HepG2 (cell line): ENCODE measurements around the gene EML2. TPM values are rescaled to one million over a fixed set of nuclear protein-coding genes. Genes with fewer than 3 reads are reported as not detected.

Source experiments
- ARNTL ChIP-seq: sonication (generic); formaldehyde crosslinking; IDR thresholded peaks from 2 replicates; pipeline ENCODE4 v1.4.0; 2020; ENCODE audit warnings: mild to moderate bottlenecking, missing genetic modification reagents
- CHCHD3 ChIP-seq: sonication (generic); formaldehyde crosslinking; IDR thresholded peaks from 2 replicates; pipeline ENCODE4 v1.8.0; 2022; ENCODE audit warnings: mild to moderate bottlenecking, missing genetic modification reagents, moderate library complexity
- DNMT3B ChIP-seq: conservative IDR thresholded peaks from 2 replicates; pipeline ENCODE4 v1.6.1; 2016; ENCODE audit warnings: missing biosample characterization, control low read depth
- ERF ChIP-seq: IDR thresholded peaks from 2 replicates; pipeline ENCODE4 v1.6.1; 2018; ENCODE audit warnings: missing biosample characterization, missing genetic modification reagents
- GABPB1 ChIP-seq: IDR thresholded peaks from 2 replicates; pipeline ENCODE4 v1.6.1; 2016; ENCODE audit warnings: mild to moderate bottlenecking, missing genetic modification reagents, moderate library complexity, missing compliant biosample characterization
- HNRNPK ChIP-seq: fragments of 200-400 bp; formaldehyde crosslinking; IDR thresholded peaks from 2 replicates; pipeline ENCODE4 v1.6.1; 2018; ENCODE audit warnings: low read length, low read depth, moderate library complexity, mild to moderate bottlenecking; ENCODE audit not compliant: poor library complexity, severe bottlenecking
- KMT2B ChIP-seq: IDR thresholded peaks from 2 replicates; pipeline ENCODE4 v1.6.1; 2016; ENCODE audit warnings: missing genetic modification reagents, missing compliant biosample characterization
- NFE2L1 ChIP-seq: sonication (generic); formaldehyde crosslinking; IDR thresholded peaks from 2 replicates; pipeline ENCODE4 v1.4.0; 2020; ENCODE audit warnings: missing genetic modification reagents, mild to moderate bottlenecking, borderline replicate concordance
- NFIB ChIP-seq: sonication (generic); formaldehyde crosslinking; IDR thresholded peaks from 2 replicates; pipeline ENCODE4 v1.9.0; 2021; ENCODE audit warnings: missing genetic modification reagents, mild to moderate bottlenecking, borderline replicate concordance
- POGZ ChIP-seq: sonication (generic); formaldehyde crosslinking; IDR thresholded peaks from 2 replicates; pipeline ENCODE4 v1.4.0; 2020; ENCODE audit warnings: mild to moderate bottlenecking, missing genetic modification reagents
- SP1 ChIP-seq, 2 experiments: fragments of 450-650 bp in 1 of 2; sonication (generic) in 1 of 2; formaldehyde crosslinking in 1 of 2; IDR thresholded peaks; 2 replicates each; pipeline versions ENCODE4 v1.4.0 to v1.6.1; 2016 to 2020; ENCODE audit warnings: missing genetic modification reagents in 1 of 2
- ZFP41 ChIP-seq: sonication (generic); formaldehyde crosslinking; IDR thresholded peaks from 2 replicates; pipeline ENCODE4 v1.4.0; 2020; ENCODE audit warnings: mild to moderate bottlenecking, missing genetic modification reagents, borderline replicate concordance
- ZNF607 ChIP-seq: sonication (generic); formaldehyde crosslinking; IDR thresholded peaks from 2 replicates; pipeline ENCODE4 v1.5.1; 2020; ENCODE audit warnings: missing genetic modification reagents, mild to moderate bottlenecking, borderline replicate concordance
- ZNF615 ChIP-seq: sonication (generic); formaldehyde crosslinking; IDR thresholded peaks from 2 replicates; pipeline ENCODE4 v1.5.0; 2020; ENCODE audit warnings: mild to moderate bottlenecking, missing genetic modification reagents, borderline replicate concordance
- ZNF670 ChIP-seq: sonication (generic); formaldehyde crosslinking; IDR thresholded peaks from 2 replicates; pipeline ENCODE4 v1.8.0; 2022; ENCODE audit warnings: mild to moderate bottlenecking, missing genetic modification reagents, borderline replicate concordance
- ZNF672 ChIP-seq: sonication (generic); formaldehyde crosslinking; IDR thresholded peaks from 2 replicates; pipeline ENCODE4 v1.8.1; 2022; ENCODE audit warnings: missing genetic modification reagents
- ZSCAN21 ChIP-seq: sonication (generic); formaldehyde crosslinking; IDR thresholded peaks from 2 replicates; pipeline ENCODE4 v1.8.0; 2022; ENCODE audit warnings: mild to moderate bottlenecking, missing genetic modification reagents, moderate library complexity, borderline replicate concordance
- polyA plus RNA-seq, 8 experiments: library from polyadenylated mRNA; depleted of rRNA in 3 of 8; stranded (reverse) in 7 of 8; unstranded in 1 of 8; fragments of >200 nt; fragmentation: Illumina TruSeq in 4 of 8; extraction: Trizol in 4 of 8; gene quantifications; 2 replicates each; pipeline versions ENCODE4 v1.2.1 to v1.2.3, GENCODE V29; 2011 to 2016; ENCODE audit warnings: low read depth in 4 of 8, missing spikeins in 1 of 8, mixed read lengths in 1 of 8; ENCODE audit not compliant: insufficient read depth in 1 of 8
- total RNA-seq, 5 experiments: library from RNA; depleted of rRNA; stranded (reverse); fragments of >200 nt; fragmentation: Illumina TruSeq; extraction: Trizol; gene quantifications; 2 replicates each; pipeline ENCODE4 v1.2.3, GENCODE V29; 2016; ENCODE audit warnings: low read depth in 1 of 5
- TF ChIP-seq, protein P1 (sequence below): sonication (generic); formaldehyde crosslinking; IDR thresholded peaks from 2 replicates; pipeline ENCODE4 v1.4.0; 2020; ENCODE audit warnings: mild to moderate bottlenecking, missing genetic modification reagents
- TF ChIP-seq, protein P2 (sequence below): sonication (generic); formaldehyde crosslinking; IDR thresholded peaks from 2 replicates; pipeline ENCODE4 v1.4.0; 2020; ENCODE audit warnings: missing genetic modification reagents
- TF ChIP-seq, protein P3 (sequence below): sonication (generic); formaldehyde crosslinking; IDR thresholded peaks from 2 replicates; pipeline ENCODE4 v1.4.0; 2020; ENCODE audit warnings: mild to moderate bottlenecking, low read depth, missing genetic modification reagents
- TF ChIP-seq, protein P4 (sequence below): sonication (generic); formaldehyde crosslinking; IDR thresholded peaks from 2 replicates; pipeline ENCODE4 v1.9.0; 2021; ENCODE audit warnings: missing genetic modification reagents, borderline replicate concordance
- TF ChIP-seq, protein P5 (sequence below): sonication (generic); formaldehyde crosslinking; conservative IDR thresholded peaks from 2 replicates; pipeline ENCODE4 v1.4.0; 2020; ENCODE audit warnings: missing genetic modification reagents

Gene EML2
- total and polyA plus RNA-seq, 2 of the 13 experiments (the other 11 are each of a cell fraction or from before 2014, with no cell fraction given): 7.3 to 12.9 TPM

DNA sequence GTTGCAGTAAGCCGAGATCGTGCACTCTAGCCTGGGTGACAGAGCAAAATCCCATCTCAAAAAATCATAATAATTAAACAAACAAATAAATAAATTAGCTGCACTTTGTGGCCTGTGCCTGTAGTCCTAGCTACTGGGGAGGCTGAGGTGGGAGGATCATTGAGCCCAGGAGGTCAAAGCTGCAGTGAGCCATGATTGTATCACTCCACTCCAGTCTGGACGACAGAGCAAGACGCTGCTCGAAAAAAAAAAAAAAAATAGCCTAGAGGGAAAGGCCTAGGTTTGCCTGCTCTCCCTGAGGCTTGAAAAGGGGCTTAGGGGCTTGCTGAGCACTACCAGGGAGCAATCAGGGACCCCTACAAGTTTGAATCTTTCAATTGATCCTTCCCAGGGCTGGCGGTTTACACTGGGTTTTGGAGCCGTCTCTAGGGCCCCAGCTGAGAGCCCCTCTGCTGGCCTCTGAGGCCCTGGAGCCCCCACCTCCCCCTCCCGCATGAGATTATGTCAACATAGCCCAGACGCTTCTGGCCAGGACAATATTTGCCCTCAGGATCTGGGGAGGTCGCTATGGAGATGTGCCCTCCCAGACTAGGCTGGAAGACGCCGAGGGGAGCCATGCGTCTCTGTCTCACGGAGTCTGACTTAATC is 18.4 kb upstream of the EML2 start (continued):
- no peak for TF ChIP-seq ZNF670 (CRISPR knock-in tag)
- no peak for TF ChIP-seq ZFP41 (CRISPR knock-in tag)
- no peak for TF ChIP-seq ZNF615 (CRISPR knock-in tag)
- no peak for TF ChIP-seq NFIB (CRISPR knock-in tag)
- TF ChIP-seq, protein P1, sequence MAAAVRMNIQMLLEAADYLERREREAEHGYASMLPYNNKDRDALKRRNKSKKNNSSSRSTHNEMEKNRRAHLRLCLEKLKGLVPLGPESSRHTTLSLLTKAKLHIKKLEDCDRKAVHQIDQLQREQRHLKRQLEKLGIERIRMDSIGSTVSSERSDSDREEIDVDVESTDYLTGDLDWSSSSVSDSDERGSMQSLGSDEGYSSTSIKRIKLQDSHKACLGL: no peak
- TF ChIP-seq, protein P2, sequence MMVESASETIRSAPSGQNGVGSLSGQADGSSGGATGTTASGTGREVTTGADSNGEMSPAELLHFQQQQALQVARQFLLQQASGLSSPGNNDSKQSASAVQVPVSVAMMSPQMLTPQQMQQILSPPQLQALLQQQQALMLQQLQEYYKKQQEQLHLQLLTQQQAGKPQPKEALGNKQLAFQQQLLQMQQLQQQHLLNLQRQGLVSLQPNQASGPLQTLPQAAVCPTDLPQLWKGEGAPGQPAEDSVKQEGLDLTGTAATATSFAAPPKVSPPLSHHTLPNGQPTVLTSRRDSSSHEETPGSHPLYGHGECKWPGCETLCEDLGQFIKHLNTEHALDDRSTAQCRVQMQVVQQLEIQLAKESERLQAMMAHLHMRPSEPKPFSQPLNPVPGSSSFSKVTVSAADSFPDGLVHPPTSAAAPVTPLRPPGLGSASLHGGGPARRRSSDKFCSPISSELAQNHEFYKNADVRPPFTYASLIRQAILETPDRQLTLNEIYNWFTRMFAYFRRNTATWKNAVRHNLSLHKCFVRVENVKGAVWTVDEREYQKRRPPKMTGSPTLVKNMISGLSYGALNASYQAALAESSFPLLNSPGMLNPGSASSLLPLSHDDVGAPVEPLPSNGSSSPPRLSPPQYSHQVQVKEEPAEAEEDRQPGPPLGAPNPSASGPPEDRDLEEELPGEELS (CRISPR knock-in tag): no peak
- no peak for TF ChIP-seq ZSCAN21 (CRISPR knock-in tag)
- no peak; the same call in 1 of the 2 replicates for TF ChIP-seq POGZ
- TF ChIP-seq, protein P3, sequence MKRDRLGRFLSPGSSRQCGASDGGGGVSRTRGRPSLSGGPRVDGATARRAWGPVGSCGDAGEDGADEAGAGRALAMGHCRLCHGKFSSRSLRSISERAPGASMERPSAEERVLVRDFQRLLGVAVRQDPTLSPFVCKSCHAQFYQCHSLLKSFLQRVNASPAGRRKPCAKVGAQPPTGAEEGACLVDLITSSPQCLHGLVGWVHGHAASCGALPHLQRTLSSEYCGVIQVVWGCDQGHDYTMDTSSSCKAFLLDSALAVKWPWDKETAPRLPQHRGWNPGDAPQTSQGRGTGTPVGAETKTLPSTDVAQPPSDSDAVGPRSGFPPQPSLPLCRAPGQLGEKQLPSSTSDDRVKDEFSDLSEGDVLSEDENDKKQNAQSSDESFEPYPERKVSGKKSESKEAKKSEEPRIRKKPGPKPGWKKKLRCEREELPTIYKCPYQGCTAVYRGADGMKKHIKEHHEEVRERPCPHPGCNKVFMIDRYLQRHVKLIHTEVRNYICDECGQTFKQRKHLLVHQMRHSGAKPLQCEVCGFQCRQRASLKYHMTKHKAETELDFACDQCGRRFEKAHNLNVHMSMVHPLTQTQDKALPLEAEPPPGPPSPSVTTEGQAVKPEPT (CRISPR knock-in tag): no peak
- no peak for TF ChIP-seq HNRNPK
- no peak for TF ChIP-seq ZNF607 (CRISPR knock-in tag)
- 0 out of 2 replicates have a peak, but pooled peaks have one; percentile 22 for TF ChIP-seq ERF
- no peak for TF ChIP-seq CHCHD3 (CRISPR knock-in tag)
- no peak for TF ChIP-seq DNMT3B (CRISPR knock-in tag)
- TF ChIP-seq, protein P4, sequence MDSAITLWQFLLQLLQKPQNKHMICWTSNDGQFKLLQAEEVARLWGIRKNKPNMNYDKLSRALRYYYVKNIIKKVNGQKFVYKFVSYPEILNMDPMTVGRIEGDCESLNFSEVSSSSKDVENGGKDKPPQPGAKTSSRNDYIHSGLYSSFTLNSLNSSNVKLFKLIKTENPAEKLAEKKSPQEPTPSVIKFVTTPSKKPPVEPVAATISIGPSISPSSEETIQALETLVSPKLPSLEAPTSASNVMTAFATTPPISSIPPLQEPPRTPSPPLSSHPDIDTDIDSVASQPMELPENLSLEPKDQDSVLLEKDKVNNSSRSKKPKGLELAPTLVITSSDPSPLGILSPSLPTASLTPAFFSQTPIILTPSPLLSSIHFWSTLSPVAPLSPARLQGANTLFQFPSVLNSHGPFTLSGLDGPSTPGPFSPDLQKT (CRISPR knock-in tag): no peak
- TF ChIP-seq, protein P5, sequence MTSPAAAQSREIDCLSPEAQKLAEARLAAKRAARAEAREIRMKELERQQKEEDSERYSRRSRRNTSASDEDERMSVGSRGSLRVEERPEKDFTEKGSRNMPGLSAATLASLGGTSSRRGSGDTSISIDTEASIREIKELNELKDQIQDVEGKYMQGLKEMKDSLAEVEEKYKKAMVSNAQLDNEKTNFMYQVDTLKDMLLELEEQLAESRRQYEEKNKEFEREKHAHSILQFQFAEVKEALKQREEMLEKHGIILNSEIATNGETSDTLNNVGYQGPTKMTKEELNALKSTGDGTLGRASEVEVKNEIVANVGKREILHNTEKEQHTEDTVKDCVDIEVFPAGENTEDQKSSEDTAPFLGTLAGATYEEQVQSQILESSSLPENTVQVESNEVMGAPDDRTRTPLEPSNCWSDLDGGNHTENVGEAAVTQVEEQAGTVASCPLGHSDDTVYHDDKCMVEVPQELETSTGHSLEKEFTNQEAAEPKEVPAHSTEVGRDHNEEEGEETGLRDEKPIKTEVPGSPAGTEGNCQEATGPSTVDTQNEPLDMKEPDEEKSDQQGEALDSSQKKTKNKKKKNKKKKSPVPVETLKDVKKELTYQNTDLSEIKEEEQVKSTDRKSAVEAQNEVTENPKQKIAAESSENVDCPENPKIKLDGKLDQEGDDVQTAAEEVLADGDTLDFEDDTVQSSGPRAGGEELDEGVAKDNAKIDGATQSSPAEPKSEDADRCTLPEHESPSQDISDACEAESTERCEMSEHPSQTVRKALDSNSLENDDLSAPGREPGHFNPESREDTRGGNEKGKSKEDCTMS (CRISPR knock-in tag): no peak
- no peak for TF ChIP-seq NFE2L1 (CRISPR knock-in tag)
- no peak for TF ChIP-seq GABPB1
- TF ChIP-seq SP1 (IDR thresholded peaks at IDR 0.05): no peak
- TF ChIP-seq SP1 (CRISPR knock-in tag; IDR thresholded peaks at IDR 0.05): no peak
- TF ChIP-seq ARNTL (CRISPR knock-in tag): no peak
- no peak for TF ChIP-seq KMT2B (CRISPR knock-in tag)
- TF ChIP-seq ZNF672: no peak
